Stimulated activated CD4-positive, alpha-beta T cell treated with anti-CD3 and anti-CD28 coated beads, Interleukin-2, amount 100 ng/mL, for 4 hours (primary cell): ENCODE results near the gene ALLC.
"Not testable (repeated sequence)": the region's sequence is repeated elsewhere in the genome, so short reads cannot be mapped to it uniquely, and the experiment has no call there.

Experiments
- DNase-seq: peaks from one replicate; pipeline ENCODE4 v3.0.0-alpha.2; 2020; ENCODE audit warnings: low read depth

The ALLC gene

DNA sequence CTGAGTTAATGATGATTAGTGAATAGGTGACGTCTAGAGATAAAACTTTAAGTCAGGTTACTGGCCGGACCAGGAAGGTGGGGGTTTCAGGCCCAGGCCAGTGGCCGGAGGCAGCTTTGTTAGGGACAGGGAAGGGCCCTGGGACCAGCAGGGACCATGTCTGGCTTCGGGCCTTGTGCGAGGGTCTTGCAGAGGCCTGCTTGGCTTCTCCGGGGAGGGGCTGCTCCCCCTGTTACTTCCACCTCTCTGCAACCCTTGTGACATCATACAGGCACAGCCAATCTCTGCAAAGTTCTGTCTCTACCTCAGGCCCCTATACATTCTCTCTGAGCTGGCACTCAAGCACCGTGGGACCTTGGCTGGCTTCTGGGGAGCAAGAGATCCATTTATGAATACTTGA, at the start of gene ALLC:
ALLC (plus strand) TSS at position 320 of the 400 bp plus-strand sequence. CDS start 12,958 bp downstream, outside the sequence.
- DNase-seq = no peak

DNA sequence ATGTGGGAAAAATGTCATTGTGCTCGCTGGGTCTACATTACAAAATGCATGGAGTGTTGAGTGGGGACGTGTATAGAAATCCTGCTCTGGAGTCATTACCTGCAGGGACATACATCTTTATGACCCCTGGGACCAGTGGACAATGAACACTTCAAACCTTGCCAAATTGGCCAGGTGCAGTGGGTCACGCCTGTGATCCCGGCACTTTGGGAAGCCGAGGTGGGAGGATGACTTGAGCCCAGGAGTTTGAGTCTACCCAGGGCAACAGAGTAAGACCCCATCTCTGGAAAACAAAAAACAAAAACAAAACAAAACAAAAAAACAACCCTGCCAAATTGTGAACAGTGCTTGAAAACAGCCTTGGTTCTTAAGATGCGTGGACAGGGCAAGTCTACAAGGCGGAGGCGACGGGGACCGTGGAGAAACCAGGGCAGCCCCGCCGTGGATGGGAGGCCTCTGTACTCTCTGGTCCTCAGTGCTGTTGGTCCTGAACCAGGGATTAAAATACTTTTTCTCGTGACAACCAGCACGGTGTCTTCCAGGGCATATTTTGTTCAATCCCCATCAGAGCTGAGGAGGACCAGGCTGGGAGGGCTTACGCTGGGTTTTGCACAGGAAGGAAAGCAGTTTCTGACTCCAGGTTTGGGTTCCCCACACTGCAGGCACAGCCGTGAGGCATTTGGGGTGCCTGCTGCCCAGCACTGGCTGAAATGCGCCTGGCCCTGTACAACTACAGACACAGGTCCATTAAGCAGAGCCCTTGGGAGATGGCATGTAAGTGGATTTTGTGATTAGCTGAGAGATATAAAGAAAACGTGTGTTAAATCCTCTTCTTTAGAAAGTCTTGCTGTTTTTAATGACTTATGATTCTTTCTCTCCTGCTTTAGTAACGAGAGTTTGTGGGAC, 49.4 kb upstream of the ALLC start:
- no peak for DNase-seq

DNA sequence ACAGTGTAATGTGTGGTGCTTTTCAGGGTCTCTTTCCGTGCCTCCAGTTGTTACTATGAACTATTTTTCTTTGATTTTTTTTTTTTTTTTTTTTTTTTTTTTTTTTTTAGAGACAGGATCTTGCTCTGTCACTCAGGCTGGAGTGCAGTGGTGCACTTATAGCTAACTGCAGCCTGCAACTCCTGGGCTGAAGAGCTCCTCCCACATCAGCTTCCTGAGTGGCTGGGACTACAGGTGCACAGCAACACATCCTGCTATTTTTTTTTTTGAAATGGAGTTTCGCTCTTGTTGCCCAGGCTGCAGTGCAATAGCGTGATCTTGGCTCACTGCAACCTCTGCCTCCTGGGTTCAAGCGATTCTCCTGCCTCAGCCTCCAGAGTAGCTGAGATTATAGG, 48.7 kb upstream of the ALLC start:
- DNase-seq = not testable (repeated sequence)

DNA sequence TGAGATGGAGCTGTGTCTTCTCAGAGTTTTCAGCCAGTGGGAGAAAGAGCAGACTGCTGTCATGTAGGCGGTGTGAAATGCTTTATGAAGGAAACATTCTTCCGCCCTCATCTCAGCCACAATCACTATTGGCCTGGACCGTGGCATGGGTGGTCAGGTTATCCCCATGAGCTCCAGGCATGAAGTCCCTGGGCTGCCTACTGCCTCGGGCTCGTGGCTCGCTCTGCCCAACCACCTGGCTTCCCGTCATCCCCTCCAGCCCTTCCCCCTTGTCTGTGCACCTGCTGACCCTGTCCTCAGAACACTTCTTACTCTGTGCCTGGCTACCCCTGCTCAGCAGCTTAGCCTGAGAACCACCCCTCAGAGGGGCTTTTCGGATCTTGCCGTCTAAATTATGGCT, 47.6 kb upstream of the ALLC start:
- DNase-seq = no peak

DNA sequence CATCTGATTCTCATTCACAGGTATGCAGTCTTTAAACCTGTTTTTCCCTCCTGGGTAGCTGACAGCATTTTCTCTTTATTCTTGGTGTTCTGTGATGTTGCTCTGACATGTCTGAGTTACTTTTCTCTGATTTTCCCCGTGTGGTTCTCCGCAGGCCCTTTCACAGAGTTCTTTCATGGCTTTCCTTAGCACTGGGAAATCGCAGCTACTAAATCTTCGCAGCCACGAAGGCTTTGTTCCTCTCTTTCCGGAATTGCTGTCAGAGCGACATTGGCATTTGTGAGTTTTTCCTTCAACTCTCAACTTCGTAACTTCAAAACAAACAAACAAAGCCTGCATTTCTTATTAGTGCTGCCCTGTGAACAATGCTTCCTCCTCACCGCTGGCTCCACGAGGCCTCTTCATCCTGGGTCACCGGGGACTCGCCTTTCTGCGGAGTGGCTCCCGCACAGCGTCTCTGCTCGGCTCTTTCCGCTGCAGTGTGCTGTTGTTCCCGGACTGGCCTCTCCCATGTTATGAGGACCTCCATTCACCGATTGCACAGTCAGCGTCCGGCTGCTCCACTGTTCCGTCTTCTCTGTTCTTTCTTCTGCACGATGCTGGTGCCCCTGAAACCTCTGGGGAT, 47.0 kb upstream of the ALLC start:
- no peak for DNase-seq

DNA sequence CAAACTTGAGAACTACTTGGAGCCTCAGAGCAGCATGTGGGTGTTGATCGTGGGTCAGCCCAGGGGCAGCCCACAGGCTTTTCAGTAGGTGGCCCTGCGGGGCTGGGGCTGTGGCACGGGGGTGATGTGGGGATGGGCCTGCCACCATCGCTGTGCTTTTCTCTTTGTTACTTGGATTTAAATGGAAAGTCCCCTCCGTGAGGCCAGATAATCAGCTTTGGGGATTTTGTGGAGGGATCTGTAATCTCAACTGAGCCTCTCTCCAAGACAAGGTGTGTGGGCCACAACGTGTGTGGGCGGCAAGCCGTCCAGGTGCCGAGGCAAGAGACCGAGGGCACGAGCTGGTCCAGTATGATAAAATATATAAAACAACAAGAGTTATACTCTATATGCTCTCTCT, 46.4 kb upstream of the ALLC start:
- no peak for DNase-seq

DNA sequence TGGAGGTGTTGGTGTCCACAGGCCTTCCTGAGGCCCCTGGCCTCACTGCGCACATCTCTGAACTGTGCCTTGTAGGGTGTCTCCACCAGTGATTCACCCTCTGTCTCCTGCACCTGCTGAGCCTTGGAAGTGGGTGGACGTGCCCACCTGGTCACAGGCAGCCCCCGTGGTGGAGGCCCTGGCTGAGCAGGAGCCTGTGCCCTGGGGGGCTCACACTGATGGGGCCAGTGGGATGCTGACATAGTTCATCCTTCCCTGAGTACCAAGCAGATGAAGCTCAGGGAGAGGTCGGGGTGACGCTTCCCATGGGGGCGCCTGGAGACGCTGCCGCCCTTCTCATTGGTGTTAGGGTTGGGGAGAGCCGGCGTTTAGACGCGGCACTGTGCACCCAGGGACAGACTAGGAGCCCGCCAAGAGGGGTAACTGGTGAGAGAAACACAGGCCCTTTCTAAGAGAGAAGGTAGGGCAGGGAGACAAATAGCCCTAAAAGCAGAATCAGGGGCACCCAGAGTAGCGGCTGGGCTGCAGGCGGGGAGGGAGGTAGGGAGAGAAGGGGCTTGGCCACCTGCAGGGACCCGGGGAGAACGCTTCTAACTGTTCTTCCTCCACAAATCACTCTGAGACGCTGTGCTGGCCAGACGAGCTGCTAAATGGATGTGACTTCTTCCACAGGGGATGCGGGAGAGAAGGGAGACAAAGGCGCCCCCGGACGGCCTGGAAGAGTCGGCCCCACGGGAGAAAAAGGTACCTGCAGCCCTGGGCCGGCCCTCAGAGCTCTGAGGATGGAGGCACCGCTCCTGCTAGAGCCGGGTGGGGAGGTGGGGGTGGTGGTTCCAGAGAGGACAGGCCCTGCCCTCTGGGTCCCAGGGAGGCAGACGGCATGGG, 45.1 kb upstream of the ALLC start:
- DNase-seq = no peak

DNA sequence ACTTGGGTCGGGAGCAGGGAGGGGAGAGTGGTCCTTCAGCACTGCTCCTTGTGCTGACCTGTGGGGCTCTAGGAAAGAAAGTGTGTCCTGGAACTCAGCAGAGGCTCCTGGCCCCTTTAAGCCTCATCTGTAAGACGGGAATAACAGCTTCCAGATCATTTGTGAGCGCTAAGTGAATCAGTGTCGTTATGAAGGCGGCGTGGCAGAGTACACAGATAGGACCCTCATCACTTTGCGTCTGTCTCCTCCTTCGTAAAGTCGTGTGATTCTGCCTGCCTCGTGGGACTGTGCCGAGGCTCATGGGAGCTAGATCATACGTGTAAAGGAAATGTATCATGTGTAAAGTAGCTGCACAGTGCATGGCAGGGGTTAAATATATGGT, 44.5 kb upstream of the ALLC start:
- DNase-seq = no peak

DNA sequence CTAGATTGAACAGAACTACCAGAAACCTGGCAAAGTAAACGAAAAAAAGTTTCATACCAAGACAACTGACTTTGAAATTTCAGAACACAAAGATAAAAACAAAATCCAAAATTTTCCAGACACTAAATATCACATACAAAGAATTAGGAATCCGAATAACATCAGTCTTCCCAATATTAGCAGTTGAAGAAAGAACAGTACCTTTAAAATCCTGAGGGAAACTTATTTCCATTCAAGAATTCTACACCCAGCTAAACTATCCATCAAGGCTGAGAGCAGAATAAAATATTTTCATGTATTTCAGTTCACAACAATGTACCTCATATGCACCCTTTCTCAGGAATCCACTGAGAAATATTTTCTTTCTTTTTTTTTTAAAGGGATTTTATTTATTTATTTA, 43.3 kb upstream of the ALLC start:
- DNase-seq = not testable (repeated sequence)

DNA sequence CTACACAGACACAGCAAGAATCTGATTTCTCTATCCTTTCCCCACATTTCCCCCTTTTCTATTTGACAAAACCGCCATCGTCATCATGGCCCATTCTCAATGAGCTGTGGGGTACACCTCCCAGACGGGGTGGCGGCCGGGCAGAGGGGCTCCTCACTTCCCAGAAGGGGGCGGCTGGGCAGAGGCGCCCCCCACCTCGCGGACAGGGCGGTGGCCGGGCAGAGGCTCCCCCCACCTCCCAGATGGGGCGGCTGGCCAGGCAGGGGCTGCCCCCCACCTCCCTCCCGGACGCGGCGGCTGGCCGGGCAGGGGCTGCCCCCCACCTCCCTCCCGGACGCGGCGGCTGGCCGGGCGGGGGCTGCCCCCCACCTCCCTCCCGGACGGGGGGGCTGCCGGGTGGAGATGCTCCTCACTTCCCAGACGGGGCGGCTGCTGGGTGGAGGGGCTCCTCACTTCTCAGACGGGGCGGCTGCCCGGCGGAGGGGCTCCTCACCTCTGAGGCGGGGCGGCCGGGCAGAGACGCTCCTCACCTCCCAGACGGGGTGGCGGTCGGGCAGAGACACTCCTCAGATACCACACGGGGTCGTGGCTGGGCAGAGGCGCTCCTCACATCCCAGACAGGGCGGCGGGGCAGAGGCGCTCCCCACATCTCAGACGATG, 42.3 kb upstream of the ALLC start:
- not testable (repeated sequence) for DNase-seq

DNA sequence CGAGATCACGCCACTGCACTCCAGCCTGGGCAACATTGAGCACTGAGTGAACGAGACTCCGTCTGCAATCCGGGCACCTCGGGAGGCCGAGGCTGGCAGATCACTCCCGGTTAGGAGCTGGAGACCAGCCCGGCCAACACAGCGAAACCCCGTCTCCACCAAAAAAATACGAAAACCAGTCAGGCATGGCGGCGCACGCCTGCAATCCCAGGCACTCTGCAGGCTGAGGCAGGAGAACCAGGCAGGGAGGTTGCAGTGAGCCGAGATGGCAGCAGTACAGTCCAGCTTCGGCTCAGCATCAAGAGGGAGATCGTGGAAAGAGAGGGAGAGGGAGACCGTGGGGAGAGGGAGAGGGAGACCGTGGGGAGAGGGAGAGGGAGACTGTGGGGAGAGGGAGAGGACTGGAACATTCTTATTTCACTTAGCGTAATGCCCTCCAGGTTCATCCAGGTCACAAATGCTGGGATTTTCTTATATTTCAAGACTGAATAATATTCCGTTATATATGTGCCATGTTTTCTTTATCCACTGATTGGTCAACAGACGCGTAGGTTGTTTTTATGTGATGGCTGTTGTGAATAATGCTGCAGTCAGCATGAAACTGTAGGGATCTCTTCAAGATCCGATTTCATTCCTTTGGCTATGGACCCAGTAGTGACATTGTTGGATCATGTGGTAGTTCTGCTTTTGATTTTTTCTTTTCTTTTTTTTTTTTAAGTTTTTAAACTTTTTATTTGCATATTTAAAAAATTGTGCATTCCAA, 41.4 kb upstream of the ALLC start:
- not testable (repeated sequence) for DNase-seq

DNA sequence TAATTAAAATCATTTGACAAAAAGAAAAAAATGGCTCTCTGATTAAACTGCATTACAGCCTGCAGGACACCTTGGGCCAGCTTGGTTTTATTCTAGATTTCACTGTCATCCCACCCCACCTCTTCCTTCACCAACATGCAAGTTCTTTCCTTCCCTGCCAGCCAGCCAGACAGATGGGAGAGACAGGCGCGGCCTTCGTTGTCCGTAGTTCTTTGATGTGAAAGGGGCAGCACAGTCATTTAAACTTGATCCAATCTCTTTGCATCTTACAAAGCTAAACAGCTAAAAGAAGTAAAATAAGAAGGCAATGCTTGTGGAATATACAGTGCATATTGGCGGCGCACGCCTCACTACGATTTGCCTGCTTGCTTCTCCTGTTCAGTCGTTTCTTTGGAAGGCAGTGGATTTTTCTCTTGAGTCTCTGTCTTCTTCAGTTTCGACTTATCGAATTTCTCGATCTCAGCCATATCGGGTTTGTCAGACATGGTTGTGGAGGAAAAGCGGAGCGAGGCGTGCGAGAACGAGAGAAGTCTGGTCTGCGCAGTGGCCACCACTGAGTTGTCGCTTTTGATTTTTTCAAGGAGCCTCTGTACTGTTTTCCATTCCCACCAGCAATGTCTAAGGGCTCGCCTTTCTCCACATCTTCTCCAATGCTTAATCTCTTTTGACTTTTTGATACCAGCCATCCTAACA, 40.7 kb upstream of the ALLC start:
- no peak for DNase-seq

DNA sequence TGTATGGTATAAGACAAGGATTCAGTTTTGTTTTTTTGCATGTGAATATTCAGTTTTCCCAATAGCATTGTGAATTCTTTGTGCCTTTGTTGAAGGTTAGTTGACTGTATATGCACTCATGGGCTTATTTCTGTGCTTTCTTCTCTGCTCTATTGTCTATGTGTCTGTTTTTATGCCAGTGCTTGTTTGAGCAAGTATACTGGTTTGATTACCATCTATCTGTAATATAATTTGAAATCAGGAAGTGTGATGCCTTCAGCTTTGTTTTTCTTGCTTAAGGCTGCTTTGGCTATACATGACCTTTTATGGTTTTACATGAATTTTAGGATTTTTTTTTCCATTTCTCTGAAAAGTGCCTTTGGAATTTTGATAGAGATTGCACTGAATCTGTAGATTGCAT, 39.6 kb upstream of the ALLC start:
- DNase-seq = no peak

DNA sequence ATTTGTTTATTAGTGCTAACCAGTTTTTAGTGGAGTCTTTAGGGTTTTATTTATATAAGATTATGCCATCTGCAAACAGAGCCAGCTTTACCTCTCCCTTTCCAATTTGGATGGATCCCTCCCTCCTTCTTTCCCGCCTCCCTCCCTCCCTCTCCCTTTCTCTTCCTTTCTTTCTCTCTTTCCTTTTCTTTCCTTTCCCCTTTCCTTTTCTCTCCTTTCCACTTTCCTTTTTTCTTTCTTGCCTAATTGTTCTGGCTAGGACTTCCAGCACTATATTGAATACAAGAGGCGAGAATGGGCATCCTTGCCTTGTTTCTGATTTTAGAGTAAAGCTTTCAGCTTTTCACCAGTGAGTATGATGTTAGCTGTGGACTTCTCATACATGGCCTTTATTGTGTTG, 39.0 kb upstream of the ALLC start:
- DNase-seq = no peak

DNA sequence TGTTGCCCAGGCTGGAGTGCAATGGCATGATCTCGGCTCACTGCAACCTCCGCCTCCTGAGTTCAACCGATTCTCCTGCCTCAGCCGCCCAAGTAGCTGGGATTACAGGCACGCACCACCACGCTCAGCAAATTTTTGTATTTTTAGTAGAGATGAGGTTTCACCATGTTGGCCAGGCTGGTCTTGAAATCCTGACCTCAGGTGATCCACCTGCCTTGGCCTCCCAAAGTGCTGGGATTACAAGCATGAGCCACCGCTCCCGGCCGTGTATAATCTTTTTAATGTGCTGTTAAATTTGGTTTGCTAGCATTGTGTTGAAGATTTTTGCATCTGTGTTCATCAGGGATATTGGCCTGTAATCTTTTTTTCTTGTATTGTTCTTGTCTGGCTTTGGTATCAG, 38.3 kb upstream of the ALLC start:
- DNase-seq = not testable (repeated sequence)

DNA sequence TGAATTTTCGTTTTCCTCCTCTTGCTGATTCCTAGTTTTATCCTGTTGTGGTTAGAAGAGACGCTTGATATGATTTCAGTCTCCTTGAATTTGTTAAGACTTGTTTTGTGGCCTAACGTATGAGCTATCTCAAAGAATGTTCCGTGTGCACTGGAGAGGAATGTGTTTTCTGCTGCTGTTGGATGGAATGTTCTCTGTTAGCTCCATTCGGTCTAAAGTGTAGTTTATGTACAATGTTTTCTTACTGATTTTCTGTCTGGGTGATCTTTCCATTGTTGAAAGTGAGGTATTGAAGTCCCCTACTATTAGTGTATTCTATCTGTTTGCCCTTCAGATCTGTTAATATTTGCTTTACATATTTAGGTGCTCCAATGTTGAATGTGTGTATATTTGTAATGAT, 37.2 kb upstream of the ALLC start:
- DNase-seq = no peak

DNA sequence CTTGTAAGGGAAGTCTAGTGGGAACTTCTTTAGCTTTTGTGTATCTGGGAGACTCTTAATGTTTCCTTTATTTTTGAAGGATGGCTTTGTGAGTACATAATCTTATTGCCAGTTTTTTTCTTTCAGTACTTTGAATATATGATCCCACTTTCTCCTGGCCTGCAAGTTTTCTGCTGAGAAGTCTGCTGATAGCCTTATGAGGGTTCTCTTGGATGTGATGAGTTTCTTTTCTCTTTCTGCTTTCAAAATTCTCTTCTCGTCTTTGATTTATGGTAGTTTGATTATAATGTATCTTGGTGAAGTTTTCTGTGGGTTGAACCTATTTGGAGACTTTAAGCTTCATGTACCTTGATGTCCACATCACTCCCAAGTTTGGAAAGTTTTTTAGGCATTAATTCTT, 35.0 kb upstream of the ALLC start:
- DNase-seq = no peak

DNA sequence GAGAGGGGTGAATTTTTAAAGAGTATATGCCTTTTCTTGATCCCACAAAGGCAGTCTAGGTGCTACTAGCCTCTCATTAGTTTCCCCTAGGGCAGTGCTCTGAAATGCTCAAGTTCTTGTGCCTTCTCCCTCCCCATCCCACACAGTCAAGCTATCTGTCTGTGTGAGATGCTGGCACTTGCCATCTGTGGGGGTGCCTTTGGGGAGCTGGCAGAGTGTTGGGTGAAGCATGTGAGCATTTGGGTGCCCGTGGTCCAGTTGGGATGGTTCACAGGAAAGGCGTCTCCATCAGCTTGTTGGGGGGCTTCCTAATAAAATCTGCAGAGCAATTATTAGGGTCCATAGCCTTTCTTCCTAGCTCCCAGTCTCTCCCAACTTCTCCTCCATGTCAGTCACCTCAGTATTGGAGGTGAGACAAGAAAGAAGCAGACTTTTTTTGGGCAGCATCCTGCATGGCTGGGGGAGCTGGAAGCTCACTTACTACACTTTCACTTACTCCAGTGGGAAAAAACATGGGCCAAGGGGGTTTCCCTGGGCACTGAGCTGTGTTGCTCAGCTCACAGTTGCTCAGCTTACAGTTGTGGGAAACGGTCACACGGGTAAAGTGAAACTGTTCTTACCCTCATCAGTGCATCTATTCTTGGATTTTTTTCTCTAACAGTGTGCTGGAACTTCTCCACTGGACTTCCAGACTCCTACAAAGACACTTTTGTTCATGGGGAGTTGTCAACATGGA, 33.8 kb upstream of the ALLC start:
- DNase-seq = no peak

DNA sequence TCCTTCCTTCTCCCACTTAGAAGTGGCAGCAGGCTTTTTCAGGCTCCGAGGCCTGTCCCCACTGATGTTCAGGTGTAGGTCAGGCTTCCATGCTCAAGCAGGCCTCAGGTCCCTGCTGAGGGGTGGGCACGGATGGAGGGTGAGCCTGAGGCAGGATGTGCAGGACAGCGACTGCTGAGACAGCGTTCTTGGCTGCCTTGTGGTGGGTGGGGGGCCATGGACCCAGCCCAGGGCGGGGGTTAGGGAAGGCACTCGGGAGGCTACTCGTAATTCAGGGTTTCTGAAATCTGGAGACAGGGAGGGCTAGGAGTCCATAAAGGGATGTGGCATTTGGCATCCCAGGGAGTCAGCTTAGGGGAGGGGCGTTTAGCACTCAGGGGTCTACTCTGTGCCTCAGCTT, 32.8 kb upstream of the ALLC start:
- DNase-seq = no peak
